ENCODE measurements around the gene SHROOM4.

GRCh38 chrX:50719614-50720013 is 94.4 kb downstream of the SHROOM4 start:
- no peak for TF ChIP-seq CTCF (IDR thresholded peaks at IDR 0.05)
- TF ChIP-seq EZH2 (IDR thresholded peaks at IDR 0.05; ENCODE audit: borderline replicate concordance, insufficient read depth, low read depth, low read length, poor library complexity, severe bottlenecking) = no peak
